Amniotic epithelial cell (primary cell): ENCODE results near the gene IL4I1.
"Not testable (repeated sequence)": the region's sequence is repeated elsewhere in the genome, so short reads cannot be mapped to it uniquely, and the experiment has no call there.

Experiments used
- DNase-seq: peaks from one replicate; pipeline ENCODE4 v3.0.0-alpha.2; 2010; ENCODE audit warnings: low read depth

IL4I1 gene, protein sequence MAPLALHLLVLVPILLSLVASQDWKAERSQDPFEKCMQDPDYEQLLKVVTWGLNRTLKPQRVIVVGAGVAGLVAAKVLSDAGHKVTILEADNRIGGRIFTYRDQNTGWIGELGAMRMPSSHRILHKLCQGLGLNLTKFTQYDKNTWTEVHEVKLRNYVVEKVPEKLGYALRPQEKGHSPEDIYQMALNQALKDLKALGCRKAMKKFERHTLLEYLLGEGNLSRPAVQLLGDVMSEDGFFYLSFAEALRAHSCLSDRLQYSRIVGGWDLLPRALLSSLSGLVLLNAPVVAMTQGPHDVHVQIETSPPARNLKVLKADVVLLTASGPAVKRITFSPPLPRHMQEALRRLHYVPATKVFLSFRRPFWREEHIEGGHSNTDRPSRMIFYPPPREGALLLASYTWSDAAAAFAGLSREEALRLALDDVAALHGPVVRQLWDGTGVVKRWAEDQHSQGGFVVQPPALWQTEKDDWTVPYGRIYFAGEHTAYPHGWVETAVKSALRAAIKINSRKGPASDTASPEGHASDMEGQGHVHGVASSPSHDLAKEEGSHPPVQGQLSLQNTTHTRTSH

DNA sequence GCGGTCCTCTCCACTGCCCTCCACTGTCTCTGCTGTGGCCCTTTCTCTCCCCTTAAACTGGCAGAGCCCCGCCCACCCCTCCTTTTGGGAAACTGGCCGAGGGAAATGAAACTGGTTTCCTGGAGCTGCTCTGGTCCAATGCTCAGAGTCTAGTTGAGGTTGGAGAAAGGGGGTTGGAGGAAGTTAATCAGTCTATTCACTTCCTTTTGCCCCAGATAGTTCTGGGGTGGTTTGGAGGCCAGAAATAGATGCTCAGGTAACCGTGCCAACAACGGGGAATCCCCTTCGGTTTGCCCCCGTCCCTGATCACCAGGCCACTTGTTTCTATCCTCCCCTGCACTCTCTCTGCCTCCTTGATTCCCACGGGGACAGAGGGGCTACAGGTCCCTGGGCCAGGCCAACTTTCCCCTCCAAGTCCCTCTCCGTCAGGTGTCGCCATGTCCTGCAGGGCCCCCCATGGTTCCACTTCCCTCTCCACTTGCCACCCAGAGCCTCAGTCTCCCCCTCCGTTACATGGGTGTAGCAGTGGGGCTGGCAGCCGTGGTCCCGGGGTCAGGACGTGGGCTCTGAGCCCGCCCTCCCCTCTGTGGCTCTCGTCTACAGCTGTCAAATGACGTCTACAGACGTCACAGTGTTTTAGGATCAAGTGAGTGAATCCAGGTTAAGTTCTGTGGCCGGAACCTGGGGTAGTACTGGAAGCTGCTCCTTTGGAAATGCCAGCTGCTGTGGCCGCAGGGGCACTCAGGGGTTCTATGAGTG, at the start of gene IL4I1:
Gene IL4I1, minus strand, starts transcription at position 25 of the 759 bp plus-strand sequence. CDS start 727 bp downstream, outside the sequence.
- DNase-seq: no peak

DNA sequence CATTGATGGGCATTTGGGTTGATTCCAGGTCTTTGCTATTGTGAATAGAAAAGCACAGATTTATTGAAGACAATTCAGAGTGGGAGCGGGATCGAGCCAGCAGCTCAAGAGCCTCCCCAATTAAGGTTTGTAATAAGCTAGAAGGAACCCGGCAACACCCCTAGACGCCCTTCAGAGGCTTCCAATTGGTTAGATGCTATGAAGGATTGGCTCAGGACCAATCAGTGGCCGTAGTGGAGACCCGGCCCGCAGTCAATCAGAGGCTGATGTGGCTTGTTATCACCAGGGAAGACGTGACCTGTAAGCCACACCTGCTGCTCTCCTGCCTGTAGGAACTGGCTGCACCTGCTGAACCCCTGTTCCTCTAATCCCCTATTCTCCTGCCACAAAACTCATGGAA, 49.7 kb upstream of the IL4I1 start:
- no peak for DNase-seq

DNA sequence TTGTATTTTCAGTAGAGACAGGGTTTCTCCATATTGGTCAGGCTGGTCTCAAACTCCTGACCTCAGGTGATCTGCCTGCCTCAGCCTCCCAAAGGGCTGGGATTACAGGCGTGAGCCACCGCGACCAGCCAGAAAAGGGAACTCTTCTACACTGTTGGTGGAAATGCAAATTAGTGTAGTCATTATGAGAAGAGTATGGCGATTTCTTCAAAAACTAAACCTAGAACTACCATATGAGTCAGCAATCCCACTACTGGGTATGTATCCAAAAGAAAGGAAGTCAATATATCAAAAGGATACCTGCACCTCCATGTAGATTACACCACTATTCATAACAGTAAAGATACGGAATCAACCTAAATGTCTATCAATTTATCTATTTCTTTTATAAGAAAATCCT, 47.9 kb upstream of the IL4I1 start:
- not testable (repeated sequence) for DNase-seq

DNA sequence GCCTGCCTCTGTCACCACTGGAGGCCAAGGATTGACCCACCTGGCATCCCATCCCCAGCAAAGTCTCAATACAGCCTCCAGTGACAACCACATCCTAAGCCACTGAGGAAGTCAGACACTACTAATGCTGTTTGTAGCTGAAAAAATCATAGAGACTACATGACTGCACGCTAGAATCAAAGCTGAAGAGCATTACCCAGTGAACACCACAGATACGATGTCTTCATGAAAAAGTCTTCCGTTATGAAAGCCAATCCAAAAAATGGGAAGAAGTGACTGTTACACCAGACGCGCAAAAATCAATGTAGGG, 43.8 kb upstream of the IL4I1 start:
- no peak for DNase-seq

DNA sequence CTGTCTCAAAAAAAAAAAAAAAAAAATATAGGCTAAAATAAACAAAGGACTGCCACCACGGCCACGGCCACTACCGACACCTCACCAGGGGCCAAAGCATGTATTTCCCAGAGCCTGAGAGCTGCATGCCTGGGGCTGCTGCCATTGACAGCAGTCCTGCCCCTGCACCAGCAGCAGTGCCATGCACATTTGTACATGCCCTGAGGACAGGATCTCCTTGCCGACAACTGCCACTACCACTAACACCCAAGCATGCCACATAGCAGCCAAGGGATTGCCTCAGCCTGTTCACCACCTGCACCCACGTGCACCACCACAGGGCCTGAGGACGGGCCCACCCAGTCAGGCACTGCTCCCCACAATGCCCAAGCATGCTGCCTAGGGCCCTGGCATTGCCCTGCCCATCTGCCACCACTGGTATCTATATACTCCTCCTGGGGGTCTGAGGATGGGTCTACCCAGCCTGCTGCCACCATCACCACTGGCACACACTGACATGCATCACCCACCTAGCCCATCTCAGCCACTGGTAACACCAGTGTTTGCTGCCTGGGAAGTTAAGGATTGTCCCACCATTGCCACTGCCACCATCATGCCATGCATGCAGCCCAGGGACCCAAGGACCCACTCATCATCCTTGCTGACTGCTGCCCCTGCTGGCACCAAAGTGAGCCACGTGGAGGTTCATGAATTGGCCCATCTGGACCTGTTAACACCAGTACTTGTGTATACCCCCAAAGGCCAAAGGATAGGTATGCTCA, 43.2 kb upstream of the IL4I1 start:
- no peak for DNase-seq

DNA sequence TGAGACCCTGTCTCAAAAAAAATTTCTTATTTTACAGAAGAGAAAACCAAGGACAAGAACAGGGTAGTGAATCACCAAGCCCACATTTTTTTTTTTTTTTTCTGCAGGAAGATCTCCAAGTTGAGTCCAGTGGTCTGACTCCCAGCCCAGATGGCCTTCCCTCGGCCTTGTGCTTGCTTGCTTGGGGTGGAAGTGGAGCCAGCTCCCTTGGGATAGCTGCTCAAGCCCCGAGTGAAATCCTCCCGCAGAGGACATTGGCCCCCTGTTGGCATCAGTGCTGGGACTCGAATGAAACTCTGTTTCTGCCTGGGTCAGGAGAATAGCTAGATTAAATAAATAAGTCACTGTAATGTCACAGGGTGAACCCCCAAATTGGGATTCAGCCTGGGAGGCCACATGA, 42.0 kb upstream of the IL4I1 start:
- DNase-seq: peak; percentile 45

DNA sequence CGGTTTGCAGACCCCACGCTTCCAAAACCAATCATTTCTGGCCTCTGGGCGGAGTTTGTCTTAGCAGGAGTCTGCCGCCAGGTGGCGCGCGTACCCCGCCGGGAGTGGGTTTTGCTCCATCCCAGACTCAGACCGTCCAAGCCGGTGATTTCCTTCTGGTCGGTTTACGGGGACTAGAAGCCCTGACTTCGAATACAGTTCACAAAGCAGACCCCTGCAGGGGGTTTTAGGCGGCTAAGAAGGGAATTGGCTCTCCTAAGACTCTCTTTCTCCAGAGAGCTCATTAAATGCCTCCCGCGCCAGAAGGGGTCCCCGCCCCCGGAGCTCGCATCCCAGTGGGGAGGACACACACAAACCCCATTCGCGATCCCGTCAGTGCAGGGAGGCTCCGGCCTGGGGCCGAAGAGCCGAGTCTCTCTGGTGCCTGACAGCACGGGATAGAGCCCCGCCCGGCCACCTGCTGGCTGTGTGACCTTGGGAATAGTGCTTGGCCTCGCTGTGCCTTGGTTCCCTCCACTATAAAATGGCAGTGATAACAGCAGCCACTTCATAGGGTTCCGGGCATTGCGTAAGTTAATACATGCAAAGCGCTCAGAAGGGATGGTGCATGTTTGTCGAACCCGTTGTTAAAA, 41.2 kb upstream of the IL4I1 start:
- peak; percentile 51 for DNase-seq

DNA sequence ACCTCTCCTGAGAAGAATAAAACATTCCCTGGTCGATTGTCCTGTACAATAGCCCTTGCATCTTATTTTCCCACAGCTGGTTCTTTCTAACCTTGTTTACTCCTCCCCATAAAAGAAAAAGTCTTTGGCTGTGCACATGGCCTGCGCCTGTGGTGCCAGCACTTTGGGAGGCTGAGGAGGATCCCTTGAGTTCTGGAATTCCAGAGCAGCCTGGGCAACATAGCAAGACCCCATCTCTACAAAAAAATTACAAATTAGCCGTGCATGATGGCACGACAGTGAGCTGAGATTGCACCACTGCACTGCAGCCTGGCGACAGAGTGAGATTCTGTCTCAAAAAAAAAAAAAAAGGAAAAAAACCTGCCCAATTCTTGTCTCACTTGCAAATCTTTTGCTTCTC, 39.9 kb upstream of the IL4I1 start:
- no peak for DNase-seq

DNA sequence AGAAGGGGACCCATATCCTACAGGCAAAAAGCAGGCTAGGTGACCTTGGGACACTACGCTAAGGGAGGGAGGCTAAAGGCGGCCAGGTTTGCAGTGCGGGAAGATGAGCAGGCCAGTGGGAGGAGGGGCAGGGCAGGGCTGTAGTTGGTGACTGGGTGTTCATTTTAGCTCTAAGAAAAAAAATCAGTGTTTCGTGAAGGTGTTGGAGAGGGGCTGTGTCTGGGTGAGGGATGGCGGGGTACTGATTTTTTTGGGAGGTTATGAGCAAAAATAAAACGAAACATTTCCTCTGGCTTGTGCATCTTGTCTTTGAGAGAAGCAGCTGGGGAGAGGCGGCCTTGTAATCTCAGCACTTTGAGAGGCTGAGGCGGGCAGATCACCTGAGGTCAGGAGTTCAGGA, 37.0 kb upstream of the IL4I1 start:
- no peak for DNase-seq

DNA sequence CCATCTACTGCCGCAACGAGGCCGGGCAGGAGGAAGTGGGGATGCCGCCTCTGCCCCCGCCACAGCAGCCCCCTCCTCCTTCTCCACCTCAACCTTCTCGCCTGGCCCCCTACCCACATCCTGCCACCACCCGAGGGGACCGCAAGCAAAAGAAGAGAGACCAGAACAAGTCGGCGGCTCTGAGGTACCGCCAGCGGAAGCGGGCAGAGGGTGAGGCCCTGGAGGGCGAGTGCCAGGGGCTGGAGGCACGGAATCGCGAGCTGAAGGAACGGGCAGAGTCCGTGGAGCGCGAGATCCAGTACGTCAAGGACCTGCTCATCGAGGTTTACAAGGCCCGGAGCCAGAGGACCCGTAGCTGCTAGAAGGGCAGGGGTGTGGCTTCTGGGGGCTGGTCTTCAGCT, 36.0 kb upstream of the IL4I1 start:
- DNase-seq: no peak

DNA sequence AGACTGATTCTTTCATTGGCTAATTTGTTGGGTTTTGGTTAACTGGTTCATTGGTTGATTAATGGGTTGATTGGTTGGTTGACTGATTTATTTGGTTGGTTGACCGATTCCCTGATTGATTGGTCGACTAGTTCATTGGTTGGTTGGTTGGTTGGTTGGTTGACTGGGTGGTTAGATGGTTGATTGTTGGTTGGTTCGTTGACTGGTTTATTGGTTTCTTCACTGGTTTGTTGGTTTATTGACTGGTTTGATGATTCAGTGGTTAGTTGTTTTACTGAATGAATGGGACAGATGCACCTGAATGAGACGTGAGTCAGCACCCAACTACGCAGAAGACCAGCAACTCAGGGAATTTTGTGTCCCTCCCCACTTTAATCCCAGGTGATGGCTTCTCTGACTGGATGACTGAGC, 35.4 kb upstream of the IL4I1 start:
- no peak for DNase-seq

DNA sequence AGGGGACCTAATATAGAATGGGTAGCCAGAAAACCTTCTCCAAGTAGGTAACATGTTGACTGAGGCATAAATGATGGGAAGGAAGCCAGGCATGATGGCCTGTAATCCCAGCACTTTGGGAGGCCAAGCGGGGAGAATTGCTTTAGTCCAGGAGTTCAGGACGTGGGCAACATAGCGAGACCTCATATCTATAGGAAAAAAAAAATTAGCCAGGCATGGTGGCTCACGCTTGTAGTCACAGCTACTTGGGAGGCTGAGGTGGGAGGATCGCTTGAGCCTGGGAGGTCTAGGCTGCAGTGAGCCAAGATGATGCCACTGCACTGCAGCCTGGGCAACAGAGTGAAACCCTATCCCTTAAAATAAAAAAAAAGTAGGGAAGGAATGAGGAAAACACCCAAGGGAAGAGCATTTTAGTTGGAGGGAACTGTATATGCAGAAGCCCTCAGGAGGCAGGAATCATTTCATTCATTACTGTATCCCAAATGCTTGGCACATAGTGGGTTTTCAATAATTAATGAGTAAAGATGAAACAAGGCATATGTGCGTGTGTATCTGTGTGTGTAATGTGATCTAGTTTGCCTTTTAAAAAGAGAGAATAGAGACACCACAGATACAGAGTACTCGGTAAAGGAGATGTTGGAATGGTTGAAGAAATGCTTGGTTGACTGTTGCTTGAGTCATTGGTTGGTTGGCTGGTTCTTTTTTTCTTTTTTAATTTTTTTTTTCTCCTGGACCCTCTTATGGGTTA, 34.8 kb upstream of the IL4I1 start:
- no peak for DNase-seq

DNA sequence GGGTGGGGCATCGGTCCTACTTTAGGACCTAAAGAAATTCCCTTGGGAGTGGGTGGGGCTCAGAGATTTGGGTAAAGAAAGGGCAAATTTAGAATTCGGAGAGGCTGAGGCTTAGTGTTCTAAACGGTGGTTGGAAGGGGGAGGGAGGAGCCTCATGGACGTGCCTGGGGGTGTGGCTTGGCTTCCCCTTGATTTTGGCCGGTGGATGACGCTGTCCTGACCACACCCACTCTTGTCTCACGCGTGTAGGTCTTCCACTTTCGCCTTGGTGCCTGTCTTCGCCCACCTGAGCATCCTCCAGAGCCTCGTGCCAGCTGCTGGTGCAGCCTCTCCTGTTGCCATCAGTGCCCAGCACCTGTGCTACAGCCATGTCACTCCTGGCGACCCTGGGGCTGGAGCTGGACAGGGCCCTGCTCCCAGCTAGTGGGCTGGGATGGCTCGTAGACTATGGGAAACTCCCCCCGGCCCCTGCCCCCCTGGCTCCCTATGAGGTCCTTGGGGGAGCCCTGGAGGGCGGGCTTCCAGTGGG, 33.9 kb upstream of the IL4I1 start:
- DNase-seq: no peak

DNA sequence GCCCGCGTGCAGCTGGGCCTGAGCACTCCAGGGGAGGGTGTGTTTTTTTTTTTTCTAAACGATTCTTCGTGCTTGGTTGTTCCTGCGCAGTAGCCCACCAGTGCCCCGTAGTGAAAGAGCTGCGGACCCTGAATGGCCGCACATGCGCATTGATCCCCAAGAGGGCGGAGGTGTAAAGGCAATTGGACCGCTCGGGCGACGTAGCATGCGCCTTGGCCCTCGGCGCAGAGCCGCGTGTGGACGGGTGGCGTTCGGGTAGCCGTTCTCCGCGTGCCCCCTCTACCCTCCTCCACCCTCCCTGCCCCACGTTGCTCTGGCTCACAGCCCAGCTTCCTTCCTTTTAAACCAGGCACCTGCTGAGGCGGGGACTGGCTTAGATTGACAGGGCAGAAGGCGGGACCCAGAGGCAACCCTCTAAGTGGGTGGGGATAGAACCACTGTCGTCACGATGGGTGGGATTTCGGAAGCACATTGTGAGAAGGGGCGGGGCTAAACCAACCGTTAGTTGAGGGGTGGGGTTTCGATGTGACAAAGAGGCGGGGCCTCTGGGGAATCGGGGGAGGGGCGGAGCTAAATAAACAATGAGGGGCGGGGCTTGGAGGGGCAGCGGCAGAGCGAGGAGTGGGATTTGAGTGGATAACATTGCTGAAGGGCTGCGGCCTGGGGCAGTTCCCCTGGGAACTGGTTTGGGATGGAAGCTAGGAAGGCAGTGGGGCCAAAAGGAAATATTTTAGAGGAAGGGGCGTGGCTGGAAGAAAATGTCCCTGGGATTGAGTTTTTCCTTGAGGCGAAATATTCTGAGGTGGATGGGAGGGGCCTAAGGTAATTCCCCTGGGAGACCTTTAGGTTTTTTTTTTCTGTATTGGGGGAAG, 33.2 kb upstream of the IL4I1 start:
- DNase-seq: peak; percentile 96

DNA sequence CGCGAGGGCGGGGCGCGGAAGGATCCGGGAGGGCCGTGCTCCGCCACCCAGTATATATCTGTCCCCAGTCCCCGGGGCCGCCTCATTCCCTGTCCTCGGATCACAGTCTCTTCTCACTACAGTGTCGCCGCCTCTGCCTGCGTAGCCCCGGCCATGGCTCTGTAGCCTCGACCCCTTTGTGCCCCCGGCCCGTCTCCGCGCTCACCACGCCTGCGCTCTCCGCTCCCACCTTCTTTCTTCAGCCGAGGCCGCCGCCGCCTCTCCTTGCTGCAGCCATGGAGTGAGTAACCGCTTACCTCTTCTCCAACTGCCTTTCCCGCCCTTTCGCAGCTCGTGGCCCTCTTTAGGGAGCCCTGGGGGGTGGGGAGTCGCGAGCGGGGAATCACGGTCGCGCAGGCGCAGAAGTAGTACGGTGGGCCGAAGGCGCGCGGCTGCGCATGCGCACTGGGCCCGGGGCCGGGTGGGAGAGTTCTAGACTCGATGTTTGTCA, 32.5 kb upstream of the IL4I1 start, which contains the start of the genes ATF5 and NUP62:
Gene ATF5, plus strand, starts transcription at position 85 of the 490 bp plus-strand sequence. CDS start 1,646 bp downstream, outside the sequence.
Gene NUP62, minus strand, starts transcription at position 384 of the 490 bp plus-strand sequence. CDS start 19,697 bp downstream, outside the sequence.
- peak; percentile 65 for DNase-seq

DNA sequence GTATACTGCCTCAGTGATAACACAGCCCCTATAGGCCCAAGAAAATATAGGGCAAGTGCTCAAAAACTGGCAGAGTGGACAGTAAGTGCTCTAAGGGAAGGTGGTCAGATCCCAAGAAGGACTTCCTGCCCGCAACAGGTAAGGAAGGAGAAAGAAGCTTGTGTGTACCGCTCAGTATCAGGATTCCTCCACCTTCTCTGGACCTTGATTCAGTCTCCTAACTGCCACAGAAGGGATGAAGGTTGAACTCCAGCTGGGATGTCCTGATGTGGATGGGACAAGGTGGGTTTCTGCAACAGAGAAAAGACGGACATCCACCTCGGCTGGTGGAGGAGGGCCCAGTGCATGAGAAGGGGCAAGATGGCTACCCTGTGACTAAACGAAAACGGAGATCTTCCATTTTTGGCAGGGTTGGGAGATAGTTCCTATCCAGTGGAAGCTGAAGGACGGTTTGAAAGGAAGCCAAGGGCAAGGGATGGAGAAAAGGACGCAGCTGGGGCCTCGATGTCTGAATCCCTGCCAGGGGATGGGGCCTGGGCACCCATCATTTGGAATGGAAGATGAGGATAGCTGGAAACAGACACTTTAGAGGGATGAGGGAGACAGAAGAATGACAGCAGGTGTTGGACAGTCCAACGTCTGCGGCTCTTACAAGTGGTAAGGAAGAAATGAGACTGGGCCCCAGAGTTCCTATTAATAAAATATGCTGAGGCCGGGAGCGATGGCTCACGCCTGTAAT, 31.0 kb upstream of the IL4I1 start:
- DNase-seq: no peak

DNA sequence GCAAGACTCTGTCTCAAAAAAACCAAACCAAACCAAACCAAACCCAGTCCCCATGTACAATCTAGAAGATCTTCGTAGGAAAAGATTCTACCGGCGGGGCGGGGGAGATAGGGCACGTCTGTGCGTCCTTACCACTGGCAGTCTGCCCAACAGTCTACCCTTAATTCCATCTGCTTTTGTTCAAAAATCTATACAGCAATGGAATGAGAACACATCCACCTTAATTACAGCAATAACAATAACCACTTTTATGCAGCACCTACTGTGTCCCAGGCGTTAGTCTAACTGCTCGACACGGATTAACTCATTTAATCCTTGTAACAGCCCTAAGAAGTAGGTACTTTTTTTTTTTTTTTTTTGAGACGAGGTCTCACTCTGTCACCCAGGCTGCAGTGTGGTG, 29.8 kb upstream of the IL4I1 start:
- DNase-seq: no peak

DNA sequence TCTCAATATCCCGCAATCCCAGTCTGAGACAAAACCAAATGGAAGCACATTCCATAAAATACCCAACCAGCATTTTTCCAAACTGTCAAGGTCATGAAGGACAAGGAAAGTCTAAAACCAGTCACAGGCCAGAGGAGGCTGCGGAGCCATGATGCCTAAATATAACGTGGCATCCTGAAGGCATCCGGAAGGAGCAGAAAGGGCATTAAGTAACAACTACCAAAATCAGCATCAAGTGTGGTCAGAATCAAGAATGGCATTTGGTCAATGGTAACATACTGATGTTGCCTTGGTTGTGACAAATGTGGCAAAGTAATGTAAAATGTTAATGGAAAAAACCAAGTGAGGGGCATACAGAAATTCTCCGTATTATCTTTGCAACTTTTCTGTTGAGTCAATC, 28.8 kb upstream of the IL4I1 start:
- DNase-seq: no peak

DNA sequence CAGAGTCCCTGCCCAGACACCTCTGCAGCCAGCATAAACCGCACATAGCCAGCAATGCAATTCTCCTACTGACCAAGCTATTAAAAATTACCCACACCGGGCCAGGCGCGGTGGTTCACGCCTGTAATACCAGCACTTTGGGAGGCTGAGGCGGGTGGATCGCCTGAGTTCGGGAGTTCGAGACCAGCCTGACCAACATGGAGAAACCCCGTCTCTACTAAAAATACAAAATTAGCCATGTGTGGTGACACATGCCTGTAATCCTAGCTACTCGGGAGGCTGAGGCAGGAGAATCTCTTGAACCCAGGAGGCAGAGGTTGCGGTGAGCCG, 28.2 kb upstream of the IL4I1 start:
- not testable (repeated sequence) for DNase-seq
